OCI-LY1 (cell line): ENCODE results near the gene TTF2.

Experiments used
- H2AFZ ChIP-seq: fragments of 200-600 bp; sonication (generic), shearing (Covaris generic); 2 replicates; pipeline ENCODE4 v1.6.0; 2014; ENCODE audit warnings: antibody characterized with exemption, mild to moderate bottlenecking, low read length
- H3F3A ChIP-seq: fragments of 200-600 bp; sonication (generic), shearing (Covaris generic); 2 replicates; pipeline ENCODE4 v1.6.0; 2014; ENCODE audit warnings: mild to moderate bottlenecking, antibody characterized with exemption, low read length, moderate library complexity; ENCODE audit not compliant: insufficient read depth
- H3K27ac ChIP-seq: fragments of 200-600 bp; sonication (generic); 2 replicates; pipeline ENCODE4 v1.5.1; 2014; ENCODE audit warnings: low read length, mixed run types, mild to moderate bottlenecking, low read depth; ENCODE audit not compliant: poor library complexity, severe bottlenecking
- H3K27me3 ChIP-seq: fragments of 200-600 bp; sonication (generic); 2 replicates; pipeline ENCODE4 v1.6.0; 2014; ENCODE audit warnings: antibody characterized with exemption, mild to moderate bottlenecking, low read length, moderate library complexity; ENCODE audit not compliant: insufficient read depth
- H3K36me3 ChIP-seq: fragments of 200-600 bp; sonication (generic); 2 replicates; pipeline ENCODE4 v1.6.1; 2014; ENCODE audit warnings: mild to moderate bottlenecking, antibody characterized with exemption, low read length, moderate library complexity, mixed read lengths; ENCODE audit not compliant: insufficient read depth
- H3K4me1 ChIP-seq: fragments of 200-600 bp; sonication (generic); 2 replicates; pipeline ENCODE4 v1.5.1; 2014; ENCODE audit warnings: mild to moderate bottlenecking, low read length, moderate library complexity; ENCODE audit not compliant: insufficient read depth, severe bottlenecking
- H3K4me2 ChIP-seq: fragments of 200-600 bp; sonication (generic), shearing (Covaris generic); 2 replicates; pipeline ENCODE4 v1.6.1; 2014; ENCODE audit warnings: low read length
- H3K4me3 ChIP-seq: fragments of 200-600 bp; sonication (generic); 2 replicates; pipeline ENCODE4 v1.5.1; 2014; ENCODE audit warnings: low read length, low read depth, mild to moderate bottlenecking, mixed read lengths; ENCODE audit not compliant: poor library complexity, severe bottlenecking
- H3K79me2 ChIP-seq: fragments of 200-600 bp; shearing (Covaris generic); 2 replicates; pipeline ENCODE4 v1.6.1; 2016; ENCODE audit warnings: mixed run types, low read length, mixed read lengths; ENCODE audit not compliant: insufficient read depth
- H3K9ac ChIP-seq: fragments of 200-600 bp; sonication (generic), shearing (Covaris generic); 2 replicates; pipeline ENCODE4 v1.6.1; 2014; ENCODE audit warnings: mild to moderate bottlenecking, low read length, mixed read lengths
- H3K9me2 ChIP-seq: fragments of 200-600 bp; sonication (generic), shearing (Covaris generic); 2 replicates; pipeline ENCODE4 v1.6.1; 2014; ENCODE audit warnings: low read depth, mild to moderate bottlenecking, low read length, mixed read lengths
- H3K9me3 ChIP-seq: fragments of 200-600 bp; shearing (Covaris generic); 2 replicates; pipeline ENCODE4 v1.6.1; 2014; ENCODE audit warnings: low read length, mixed read lengths
- H4K20me1 ChIP-seq: fragments of 200-600 bp; sonication (generic), shearing (Covaris generic); 2 replicates; pipeline ENCODE4 v1.6.0; 2016; ENCODE audit warnings: mild to moderate bottlenecking, low read length; ENCODE audit not compliant: insufficient read depth
- EZH2 ChIP-seq: fragments of 200-600 bp; sonication (generic), shearing (Covaris generic); IDR thresholded peaks from 2 replicates; pipeline ENCODE4 v1.8.0; 2017; ENCODE audit warnings: borderline replicate concordance, mixed run types, mild to moderate bottlenecking, antibody characterized with exemption, low read length, moderate library complexity, mixed read lengths
- TF ChIP-seq, protein P1 (sequence below): fragments of 200-600 bp; sonication (generic), shearing (Covaris generic); IDR thresholded peaks from 2 replicates; pipeline ENCODE4 v1.5.1; 2017; ENCODE audit warnings: mild to moderate bottlenecking, antibody characterized with exemption, low read length, moderate library complexity, mixed read lengths

Gene TTF2

DNA sequence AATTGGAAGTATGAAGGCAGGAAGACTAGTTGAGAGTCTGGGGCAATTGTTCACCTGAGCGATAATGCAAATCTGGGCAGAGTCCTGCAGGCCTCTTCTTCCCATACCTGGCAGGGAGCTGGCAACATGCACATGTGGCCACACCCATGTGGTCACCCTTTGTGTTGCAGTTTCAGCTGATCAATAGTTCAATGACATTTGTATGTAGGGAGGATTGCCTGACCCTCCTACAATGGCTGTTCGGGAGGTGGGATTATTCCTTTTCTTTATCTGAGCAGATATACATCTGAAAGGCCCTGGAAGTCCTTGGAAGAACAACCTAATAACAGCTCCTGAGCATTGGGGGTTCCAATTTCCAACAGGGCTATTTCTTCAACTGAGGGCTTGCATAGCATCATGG lies 76.6 kb downstream of the TTF2 start:
- Histone ChIP-seq H2AFZ (no peak overlapping the region), H3K36me3 (no peaks in the 10 kb centered on the region), H3K4me3 (no peak overlapping the region), H3K27me3 (no peaks in the 10 kb centered on the region), H3F3A (no peaks in the 10 kb centered on the region), H3K4me1 (no peaks in the 10 kb centered on the region), H3K9ac (no peak overlapping the region), H4K20me1 (no peaks in the 10 kb centered on the region), H3K4me2 (no peak overlapping the region), H3K79me2 (no peaks in the 10 kb centered on the region), H3K9me2 (no peaks in the 10 kb centered on the region), H3K9me3 (no peaks in the 10 kb centered on the region), H3K27ac (no peak overlapping the region)
- TF ChIP-seq, protein P1, sequence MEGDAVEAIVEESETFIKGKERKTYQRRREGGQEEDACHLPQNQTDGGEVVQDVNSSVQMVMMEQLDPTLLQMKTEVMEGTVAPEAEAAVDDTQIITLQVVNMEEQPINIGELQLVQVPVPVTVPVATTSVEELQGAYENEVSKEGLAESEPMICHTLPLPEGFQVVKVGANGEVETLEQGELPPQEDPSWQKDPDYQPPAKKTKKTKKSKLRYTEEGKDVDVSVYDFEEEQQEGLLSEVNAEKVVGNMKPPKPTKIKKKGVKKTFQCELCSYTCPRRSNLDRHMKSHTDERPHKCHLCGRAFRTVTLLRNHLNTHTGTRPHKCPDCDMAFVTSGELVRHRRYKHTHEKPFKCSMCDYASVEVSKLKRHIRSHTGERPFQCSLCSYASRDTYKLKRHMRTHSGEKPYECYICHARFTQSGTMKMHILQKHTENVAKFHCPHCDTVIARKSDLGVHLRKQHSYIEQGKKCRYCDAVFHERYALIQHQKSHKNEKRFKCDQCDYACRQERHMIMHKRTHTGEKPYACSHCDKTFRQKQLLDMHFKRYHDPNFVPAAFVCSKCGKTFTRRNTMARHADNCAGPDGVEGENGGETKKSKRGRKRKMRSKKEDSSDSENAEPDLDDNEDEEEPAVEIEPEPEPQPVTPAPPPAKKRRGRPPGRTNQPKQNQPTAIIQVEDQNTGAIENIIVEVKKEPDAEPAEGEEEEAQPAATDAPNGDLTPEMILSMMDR, result no peak
- TF ChIP-seq EZH2, result no peak

DNA sequence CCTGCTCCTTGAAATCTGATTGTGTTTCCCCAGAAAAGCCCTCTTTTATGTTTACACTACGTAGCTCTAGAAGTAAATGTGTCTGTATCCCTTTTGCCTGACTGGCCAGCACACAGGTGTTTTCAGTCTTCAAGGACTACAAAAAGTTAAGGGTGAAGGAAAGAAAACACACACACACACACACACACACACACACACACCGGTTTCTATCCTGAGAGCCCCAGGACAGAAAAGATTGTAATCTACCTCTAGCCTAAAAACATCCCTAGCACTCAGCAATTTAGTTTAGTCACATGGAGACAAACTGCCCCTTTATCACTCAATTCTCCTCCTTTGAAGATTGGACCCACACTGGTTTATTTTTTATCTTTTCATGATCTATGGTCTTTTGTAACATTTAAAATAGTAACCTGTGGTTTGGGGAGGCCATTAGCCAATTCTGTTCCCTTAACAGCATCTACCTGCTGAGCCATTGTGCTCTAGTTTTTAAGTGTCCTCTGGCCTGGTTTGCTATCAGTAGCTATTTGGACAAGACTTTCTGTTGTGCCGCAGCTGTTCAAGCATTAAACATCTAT lies 77.2 kb downstream of the TTF2 start:
- Histone ChIP-seq H3K4me3 (no peak overlapping the region), H3K4me2 (no peak overlapping the region), H3K79me2 (no peaks in the 10 kb centered on the region), H4K20me1 (no peaks in the 10 kb centered on the region), H3K27ac (no peak overlapping the region), H3K27me3 (no peaks in the 10 kb centered on the region), H3K9me2 (no peaks in the 10 kb centered on the region), H3F3A (no peaks in the 10 kb centered on the region), H3K4me1 (no peaks in the 10 kb centered on the region), H3K36me3 (no peaks in the 10 kb centered on the region), H2AFZ (no peak overlapping the region), H3K9me3 (no peaks in the 10 kb centered on the region), H3K9ac (no peak overlapping the region)
- no peak for TF ChIP-seq EZH2
- TF ChIP-seq, protein P1, result no peak

DNA sequence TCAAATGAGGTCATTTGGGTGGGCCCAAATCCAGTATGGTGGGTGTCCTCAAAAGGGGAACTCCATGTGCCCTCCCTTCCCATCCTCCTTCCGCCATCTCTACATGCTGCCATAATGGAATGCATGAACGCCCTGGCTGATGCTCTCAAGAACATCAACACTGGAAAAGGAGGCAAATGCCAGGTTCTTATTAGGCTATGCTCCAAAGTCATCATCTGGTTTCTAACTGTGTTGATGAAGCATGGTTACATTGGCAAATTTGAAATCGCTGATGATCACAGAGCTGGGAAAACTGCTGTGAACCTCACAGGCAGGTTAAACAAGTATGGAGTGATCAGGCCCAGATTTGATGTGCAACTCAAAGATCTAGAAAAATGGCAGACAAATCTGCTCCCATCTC lies 78.0 kb downstream of the TTF2 start:
- no peak overlapping the region for H3K4me3 ChIP-seq
- H3K9me2 ChIP-seq, result no peaks in the 10 kb centered on the region
- no peaks in the 10 kb centered on the region for H3K4me1 ChIP-seq
- H3K9me3 ChIP-seq, result no peaks in the 10 kb centered on the region
- H3K9ac ChIP-seq, result no peak overlapping the region
- H3K27ac ChIP-seq, result no peak overlapping the region
- no peaks in the 10 kb centered on the region for H3K27me3 ChIP-seq
- H3K4me2 ChIP-seq, result no peak overlapping the region
- TF ChIP-seq EZH2, result no peak
- TF ChIP-seq, protein P1, result no peak
- H4K20me1 ChIP-seq, result no peaks in the 10 kb centered on the region
- no peaks in the 10 kb centered on the region for H3K79me2 ChIP-seq
- no peaks in the 10 kb centered on the region for H3K36me3 ChIP-seq
- H2AFZ ChIP-seq, result no peak overlapping the region
- no peaks in the 10 kb centered on the region for H3F3A ChIP-seq
